NOMO-1 treated with dmso at 0.1 percent for 144 hours (cell line): ENCODE results near the gene HCN4.
"Not testable (repeated sequence)": the region's sequence is repeated elsewhere in the genome, so short reads cannot be mapped to it uniquely, and the experiment has no call there.

ENCODE experiments used
- DNase-seq: peaks from one replicate; lab custom pipeline; 2025; ENCODE audit not compliant: unreplicated experiment; lab: John Stamatoyannopoulos, UW

Gene HCN4

GRCh38 chr15:73300286-73300685 is 68.5 kb downstream of the HCN4 start:
- not testable (repeated sequence) for DNase-seq

- DNase-seq: no peak
Measured at GRCh38 chr15:73298522-73299245, 70.1 kb downstream of the HCN4 start.

- no peak for DNase-seq
Measured at GRCh38 chr15:73296609-73297353, 72.0 kb downstream of the HCN4 start.

GRCh38 chr15:73295630-73296286 is 73.0 kb downstream of the HCN4 start:
- peak; percentile 88 for DNase-seq

GRCh38 chr15:73293773-73294172 is 75.0 kb downstream of the HCN4 start:
- peak; percentile 43 for DNase-seq

- DNase-seq: no peak
Measured at GRCh38 chr15:73291441-73291840, 77.3 kb downstream of the HCN4 start.

- peak; percentile 90 for DNase-seq
Measured at GRCh38 chr15:73287019-73287418, 81.7 kb downstream of the HCN4 start.

GRCh38 chr15:73286311-73286710 is 82.4 kb downstream of the HCN4 start:
- no peak for DNase-seq

GRCh38 chr15:73284090-73284716 is 84.6 kb downstream of the HCN4 start:
- no peak for DNase-seq

- no peak for DNase-seq
Measured at GRCh38 chr15:73283366-73283962, 85.3 kb downstream of the HCN4 start.

- no peak for DNase-seq
Measured at GRCh38 chr15:73282567-73283365, 86.0 kb downstream of the HCN4 start.

- no peak for DNase-seq
Measured at GRCh38 chr15:73275862-73276261, 92.9 kb downstream of the HCN4 start.

- DNase-seq: no peak
Measured at GRCh38 chr15:73273181-73274002, 95.4 kb downstream of the HCN4 start.

- DNase-seq: no peak
Measured at GRCh38 chr15:73270366-73271097, 98.2 kb downstream of the HCN4 start.
